K562 (cell line): ENCODE results near the gene CCNB1. TPM values are rescaled to one million over a fixed set of nuclear protein-coding genes. Genes with fewer than 3 reads are reported as not detected.

Source experiments
- CBX8 ChIP-seq: fragments of 200-600 bp; sonication (generic); IDR thresholded peaks from 2 replicates; pipeline ENCODE4 v1.6.1; 2012; ENCODE audit warnings: borderline replicate concordance, mixed run types, low read depth, mild to moderate bottlenecking, moderate library complexity, mixed read lengths, low read length, control low read depth, inconsistent platforms; ENCODE audit not compliant: poor library complexity, severe bottlenecking; ENCODE audit errors: extremely low read depth
- EWSR1 ChIP-seq: fragments of 450-650 bp; IDR thresholded peaks from 2 replicates; pipeline ENCODE4 v1.6.1; 2018; ENCODE audit warnings: borderline replicate concordance, mild to moderate bottlenecking, low read depth, moderate library complexity; ENCODE audit not compliant: partially characterized antibody
- EZH2 ChIP-seq: IDR thresholded peaks from 2 replicates; pipeline ENCODE4 v1.6.1; 2012; ENCODE audit warnings: low read depth, mild to moderate bottlenecking, inconsistent platforms, low read length, borderline replicate concordance
- GTF2B ChIP-seq: IDR thresholded peaks from 2 replicates; pipeline ENCODE4 v1.6.1; 2011; ENCODE audit not compliant: insufficient read length; ENCODE audit errors: extremely low read depth
- JUNB ChIP-seq: fragments of 450-650 bp; formaldehyde crosslinking; conservative IDR thresholded peaks from 2 replicates; pipeline ENCODE4 v1.4.0; 2020; ENCODE audit warnings: mild to moderate bottlenecking
- KLF13 ChIP-seq: fragments of 450-650 bp; IDR thresholded peaks from 2 replicates; pipeline ENCODE4 v1.6.1; 2016; ENCODE audit warnings: missing genetic modification characterization, low read depth, mild to moderate bottlenecking, missing compliant biosample characterization, moderate library complexity, borderline replicate concordance
- L3MBTL2 ChIP-seq: fragments of 450-650 bp; IDR thresholded peaks from 2 replicates; pipeline ENCODE4 v1.6.1; 2016; ENCODE audit warnings: mild to moderate bottlenecking, moderate library complexity
- MAFK ChIP-seq: IDR thresholded peaks from 2 replicates; pipeline ENCODE4 v1.6.1; 2011; ENCODE audit warnings: low read length, improper control_type of control experiment
- MYBL2 ChIP-seq, 2 experiments: fragments of 450-650 bp in 1 of 2; sonication (generic) in 1 of 2; formaldehyde crosslinking in 1 of 2; IDR thresholded peaks; 2 replicates each; pipeline versions ENCODE4 v1.6.1 to v1.8.1; 2017 to 2022; ENCODE audit warnings: borderline replicate concordance in 1 of 2, inconsistent platforms in 1 of 2, low read depth in 1 of 2, mild to moderate bottlenecking in 1 of 2, missing genetic modification reagents in 1 of 2, moderate library complexity in 1 of 2
- SMAD4 ChIP-seq: fragments of 250-450 bp; sonication (Bioruptor Pico); conservative IDR thresholded peaks from 2 replicates; pipeline ENCODE4 v1.8.0; 2021; ENCODE audit warnings: inconsistent platforms, mild to moderate bottlenecking, moderate library complexity
- ZBTB40 ChIP-seq, 2 experiments: fragments of 450-650 bp in 1 of 2; sonication (generic) in 1 of 2; formaldehyde crosslinking in 1 of 2; IDR thresholded peaks; 2 replicates each; pipeline versions ENCODE4 v1.7.1 to v1.9.0; 2016 to 2022; ENCODE audit warnings: inconsistent platforms in 1 of 2, mild to moderate bottlenecking in 1 of 2, missing genetic modification reagents in 1 of 2
- ZFX ChIP-seq: sonication (generic); formaldehyde crosslinking; IDR thresholded peaks from 2 replicates; pipeline ENCODE4 v1.8.0; 2022; ENCODE audit warnings: mild to moderate bottlenecking, missing genetic modification reagents, moderate library complexity
- ZNF165 ChIP-seq: fragments of 250-450 bp; sonication (Bioruptor Pico); IDR thresholded peaks from 2 replicates; pipeline ENCODE4 v1.4.0; 2020; ENCODE audit warnings: borderline replicate concordance
- ZNF174 ChIP-seq: fragments of 250-450 bp; sonication (Bioruptor Pico); IDR thresholded peaks from 2 replicates; pipeline ENCODE4 v1.4.0; 2020; ENCODE audit warnings: mild to moderate bottlenecking
- ZNF511 ChIP-seq: sonication (generic); formaldehyde crosslinking; IDR thresholded peaks from 2 replicates; pipeline ENCODE4 v1.8.0; 2022; ENCODE audit warnings: mild to moderate bottlenecking, missing genetic modification reagents
- polyA plus RNA-seq, 8 experiments: library from polyadenylated mRNA; depleted of rRNA in 4 of 8; stranded (reverse) in 5 of 8; unstranded in 3 of 8; fragments of >200 nt; fragmentation: Nextera tagmentation in 2 of 8; fragmentation: Illumina TruSeq in 1 of 8; extraction: Ambion mirVana in 2 of 8; extraction: Trizol in 1 of 8; gene quantifications; 2 replicates each; pipeline versions ENCODE4 v1.2.1 to v1.2.3, GENCODE V29; 2011 to 2014; ENCODE audit warnings: inconsistent platforms in 1 of 8, missing spikeins in 1 of 8
- total RNA-seq, 7 experiments: library from RNA; depleted of rRNA in 6 of 7; stranded (reverse); fragments of >200 nt in 6 of 7; fragmentation: Illumina TruSeq in 2 of 7; extraction: Trizol in 2 of 7; gene quantifications; 2 replicates each; pipeline versions ENCODE4 v1.2.1 to v1.2.3, GENCODE V29; 2011 to 2021; ENCODE audit warnings: low replicate concordance in 1 of 7

Gene CCNB1
- total and polyA plus RNA-seq, 9 of the 15 experiments (the other 6 are each of a cell fraction or from before 2014, with no cell fraction given) = 165 to 679 (median 271) TPM

- TF ChIP-seq ZBTB40 (IDR thresholded peaks at IDR 0.05) (peak; percentile 48; the same call in 1 of the 2 replicates), ZBTB40 (CRISPR knock-in tag; IDR thresholded peaks at IDR 0.05) (no peak), KLF13 (tag) (peak; percentile 76; the same call in 1 of the 2 replicates), EWSR1 (no peak), GTF2B (peak; percentile 36), ZNF511 (0 out of 2 replicates have a peak, but pooled peaks have one; percentile 45), MAFK (no peak), CBX8 (no peak), ZNF165 (no peak), ZFX (CRISPR knock-in tag) (peak; percentile 89), JUNB (CRISPR knock-in tag) (no peak), MYBL2 (IDR thresholded peaks at IDR 0.05; ENCODE audit: low read depth) (peak; percentile 99), MYBL2 (CRISPR knock-in tag; IDR thresholded peaks at IDR 0.05; ENCODE audit: borderline replicate concordance) (peak; percentile 97; the same call in 1 of the 2 replicates), EZH2 (no peak), SMAD4 (CRISPR knock-in tag) (peak; percentile 30; the same call in 1 of the 2 replicates), ZNF174 (no peak), L3MBTL2 (peak; percentile 95)
Observed at GRCh38 chr5:69166686-69167492, at the start of gene CCNB1 (continued).
